ENCODE results near the gene C6orf132.

C6orf132 gene

DNA sequence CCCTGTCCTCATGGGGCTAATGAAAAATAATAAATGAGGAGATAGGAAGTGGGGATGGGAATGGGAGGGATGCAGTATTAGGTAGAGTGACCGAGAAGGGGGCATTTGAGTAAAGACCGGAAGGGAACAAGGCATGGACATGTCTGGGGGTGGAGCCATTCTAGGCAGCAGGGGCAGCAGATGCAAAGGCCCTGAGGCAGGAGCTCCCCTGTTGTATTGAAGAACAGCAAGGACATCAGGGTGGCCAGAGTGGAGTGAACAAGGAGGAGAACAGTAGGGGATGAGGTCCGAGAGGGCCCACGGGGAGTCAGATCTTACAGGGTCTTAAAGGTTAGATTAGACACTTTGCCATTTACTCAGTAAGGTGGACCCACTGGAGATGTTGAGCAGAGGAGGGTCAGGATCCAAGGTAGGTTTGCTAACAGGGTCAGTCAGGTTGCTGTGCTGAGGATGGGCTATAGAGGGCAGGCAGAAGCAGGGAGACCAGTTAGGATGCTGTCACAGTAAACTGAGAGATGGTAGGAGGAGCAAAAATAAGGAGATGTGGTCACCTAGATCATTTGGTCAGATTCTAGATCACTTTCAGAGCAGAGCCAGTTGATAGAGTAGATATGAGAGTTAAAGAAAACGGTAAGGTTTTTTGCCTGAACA is 73.4 kb downstream of the C6orf132 start:
- in situ Hi-C loops (cut with HindIII; ENCODE audit: low pct_ligation_motif_present, low pct_unique_long_range_greater_than_20kb, low sequenced_read_pairs) = no loop called here
- DNase-seq = no peak

DNA sequence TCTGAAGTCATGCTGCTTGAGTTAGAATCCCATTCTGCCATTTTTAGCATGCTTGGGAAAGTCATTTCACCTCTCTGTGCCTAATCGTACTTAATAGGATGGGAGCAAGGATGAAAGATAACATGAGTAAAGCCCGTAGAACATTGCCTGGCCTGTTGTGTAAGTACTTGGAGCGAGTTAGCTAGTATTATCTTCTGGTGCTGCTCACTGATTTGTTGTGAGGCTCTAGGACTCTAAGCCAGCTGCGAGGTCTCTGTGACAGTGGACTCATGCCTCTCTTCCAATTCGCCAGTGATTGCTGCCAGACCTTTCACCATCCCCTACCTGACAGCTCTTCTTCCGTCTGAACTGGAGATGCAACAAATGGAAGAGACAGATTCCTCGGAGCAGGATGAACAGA is 74.2 kb downstream of the C6orf132 start:
- in situ Hi-C loops (cut with HindIII; ENCODE audit: low pct_ligation_motif_present, low pct_unique_long_range_greater_than_20kb, low sequenced_read_pairs) = no loop called here
- no peak for DNase-seq

DNA sequence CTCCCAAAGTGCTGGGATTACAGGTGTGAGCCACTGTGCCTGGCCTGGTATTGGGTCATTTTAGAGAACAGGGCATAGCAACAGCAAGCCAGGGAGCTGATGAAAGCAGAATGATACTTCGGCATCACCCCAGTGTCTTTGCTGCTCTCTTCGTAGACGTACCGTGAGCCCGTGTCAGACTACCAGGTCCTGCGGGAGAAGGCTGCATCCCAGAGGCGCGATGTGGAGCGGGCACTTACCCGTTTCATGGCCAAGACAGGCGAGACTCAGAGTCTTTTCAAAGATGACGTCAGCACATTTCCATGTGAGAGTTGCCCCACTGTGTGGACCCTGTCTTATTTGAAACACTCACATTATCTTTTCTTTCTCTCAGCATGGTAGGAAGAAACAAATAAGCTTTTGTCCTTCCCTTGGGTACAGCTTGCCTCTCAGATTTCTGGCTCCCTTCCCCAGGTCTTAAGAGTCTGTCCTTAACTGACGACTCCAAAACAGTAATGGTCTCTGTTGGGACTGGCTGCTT is 76.2 kb downstream of the C6orf132 start:
- in situ Hi-C loops (cut with HindIII; ENCODE audit: low pct_ligation_motif_present, low pct_unique_long_range_greater_than_20kb, low sequenced_read_pairs) = no loop called here

DNA sequence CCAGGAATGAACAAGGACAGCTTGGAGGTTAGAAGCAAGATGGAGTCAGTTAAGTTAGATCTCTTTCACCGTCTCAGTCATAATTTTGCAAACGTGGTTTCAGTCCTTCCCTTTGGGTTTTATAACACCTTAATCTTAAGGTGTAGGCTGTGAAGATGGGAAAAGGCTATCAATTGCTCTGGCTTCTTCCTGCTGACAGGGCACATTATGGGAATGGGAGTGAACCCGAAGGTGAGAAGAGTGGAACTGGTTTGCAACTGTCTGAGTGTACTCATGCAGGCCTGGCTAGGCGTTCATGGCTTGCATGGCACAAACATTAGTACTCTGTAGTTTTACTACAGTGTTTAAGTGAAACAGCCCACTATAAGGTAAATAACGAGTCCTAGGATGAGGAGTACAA is 82.7 kb downstream of the C6orf132 start:
- DNase-seq = no peak
- in situ Hi-C loops (cut with HindIII; ENCODE audit: low pct_ligation_motif_present, low pct_unique_long_range_greater_than_20kb, low sequenced_read_pairs) = no loop called here

More for the DNA sequence above, 76.2 kb downstream of the C6orf132 start:
- DNase-seq = no peak

DNA sequence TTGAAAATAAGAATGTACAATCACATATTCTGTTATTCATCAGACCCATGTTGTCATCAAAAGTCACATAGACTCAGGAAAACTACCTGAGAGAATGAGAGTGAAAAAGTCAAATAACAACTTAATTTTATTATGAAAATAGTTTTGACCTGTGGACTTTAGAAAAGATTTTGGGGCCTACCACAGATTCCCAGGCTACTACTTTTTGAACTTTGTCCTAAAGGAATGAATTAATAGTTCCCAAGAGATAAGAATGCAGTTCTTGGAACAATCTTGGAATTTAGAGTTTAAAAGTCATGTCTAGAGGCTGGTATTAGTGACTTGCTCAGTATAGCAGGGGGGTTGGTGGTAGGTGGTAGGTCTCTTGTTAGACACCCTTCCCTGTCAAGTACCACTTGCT is 88.8 kb downstream of the C6orf132 start:
- in situ Hi-C loops (cut with HindIII; ENCODE audit: low pct_ligation_motif_present, low pct_unique_long_range_greater_than_20kb, low sequenced_read_pairs) = no loop called here
- no peak for DNase-seq

DNA sequence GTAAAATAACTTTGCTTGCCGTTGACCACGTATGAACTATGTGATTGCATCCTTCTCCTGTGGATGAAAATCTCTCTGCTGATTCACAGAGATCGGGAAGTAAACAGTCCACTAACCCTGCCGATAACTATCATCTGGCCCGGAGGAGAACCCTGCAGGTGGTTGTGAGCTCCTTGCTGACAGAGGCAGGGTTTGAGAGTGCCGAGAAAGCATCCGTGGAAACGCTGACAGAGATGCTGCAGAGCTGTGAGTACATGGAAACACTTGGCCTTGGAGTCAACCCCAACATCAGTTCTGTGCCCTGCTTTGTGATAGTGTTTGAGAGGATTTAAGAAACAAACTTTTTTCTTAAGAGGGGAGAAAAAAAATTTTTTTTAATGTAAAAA is 91.2 kb downstream of the C6orf132 start:
- in situ Hi-C loops (cut with HindIII; ENCODE audit: low pct_ligation_motif_present, low pct_unique_long_range_greater_than_20kb, low sequenced_read_pairs) = no loop called here
- DNase-seq = no peak
